ENCODE data around the gene FITM1.
A peak's percentile ranks its signal among the peaks of the same experiment; 100 is the strongest.

Gene FITM1

GRCh38 chr14:24113379-24113800 lies 17.1 kb upstream of the FITM1 start:
- H3K4me3 ChIP-seq (replicated peaks; ENCODE audit: low read depth, low read length): peak overlapping the region; percentile 82
- no peak for DNase-seq (ENCODE audit: extremely low read depth, low read depth)
- no peak for TF ChIP-seq CTCF (IDR thresholded peaks at IDR 0.05; ENCODE audit: low read depth, low read length, missing control alignments)

- peak; percentile 74 for DNase-seq (ENCODE audit: extremely low read depth, low read depth)
- no peak for TF ChIP-seq CTCF (IDR thresholded peaks at IDR 0.05; ENCODE audit: low read depth, low read length, missing control alignments)
- peak overlapping the region; percentile 82 for H3K4me3 ChIP-seq (replicated peaks; ENCODE audit: low read depth, low read length)
These were observed 16.5 kb upstream of the FITM1 start for GRCh38 chr14:24113801-24114531.

- no peak for TF ChIP-seq CTCF (IDR thresholded peaks at IDR 0.05; ENCODE audit: low read depth, low read length, missing control alignments)
- DNase-seq (ENCODE audit: extremely low read depth, low read depth): peak; percentile 99
- H3K4me3 ChIP-seq (replicated peaks; ENCODE audit: low read depth, low read length): peak within 1 kb of the TSS; percentile 82
These were observed 15.7 kb upstream of the FITM1 start, which contains the start of the genes DCAF11 and NRL for GRCh38 chr14:24114532-24115421. DCAF11 (plus strand) TSS chr14:24114777; CDS start chr14:24115595, 818 bp downstream. NRL (minus strand) TSS chr14:24114949; CDS start chr14:24082848, 32,101 bp downstream.

GRCh38 chr14:24115422-24116127 lies 14.9 kb upstream of the FITM1 start:
- TF ChIP-seq CTCF (IDR thresholded peaks at IDR 0.05; ENCODE audit: low read depth, low read length, missing control alignments): no peak

GRCh38 chr14:24116128-24116814 lies 14.2 kb upstream of the FITM1 start:
- no peak for TF ChIP-seq CTCF (IDR thresholded peaks at IDR 0.05; ENCODE audit: low read depth, low read length, missing control alignments)
- DNase-seq (ENCODE audit: extremely low read depth, low read depth): no peak
- peak overlapping the region; percentile 82 for H3K4me3 ChIP-seq (replicated peaks; ENCODE audit: low read depth, low read length)

More at GRCh38 chr14:24115422-24116127, 14.9 kb upstream of the FITM1 start:
- peak overlapping the region; percentile 82 for H3K4me3 ChIP-seq (replicated peaks; ENCODE audit: low read depth, low read length)
- no peak for DNase-seq (ENCODE audit: extremely low read depth, low read depth)

GRCh38 chr14:24117179-24117578 lies 13.3 kb upstream of the FITM1 start:
- no peak overlapping the region for H3K4me3 ChIP-seq (replicated peaks; ENCODE audit: low read depth, low read length)
- DNase-seq (ENCODE audit: extremely low read depth, low read depth): no peak
- TF ChIP-seq CTCF (IDR thresholded peaks at IDR 0.05; ENCODE audit: low read depth, low read length, missing control alignments): no peak

All from HFF-Myc (cell line).